SKM-1 (cell line): ENCODE results near the gene METTL13.

ENCODE experiments used
- DNase-seq: peaks from one replicate; lab custom pipeline; 2025; ENCODE audit not compliant: unreplicated experiment; lab: John Stamatoyannopoulos, UW

The METTL13 gene

DNA sequence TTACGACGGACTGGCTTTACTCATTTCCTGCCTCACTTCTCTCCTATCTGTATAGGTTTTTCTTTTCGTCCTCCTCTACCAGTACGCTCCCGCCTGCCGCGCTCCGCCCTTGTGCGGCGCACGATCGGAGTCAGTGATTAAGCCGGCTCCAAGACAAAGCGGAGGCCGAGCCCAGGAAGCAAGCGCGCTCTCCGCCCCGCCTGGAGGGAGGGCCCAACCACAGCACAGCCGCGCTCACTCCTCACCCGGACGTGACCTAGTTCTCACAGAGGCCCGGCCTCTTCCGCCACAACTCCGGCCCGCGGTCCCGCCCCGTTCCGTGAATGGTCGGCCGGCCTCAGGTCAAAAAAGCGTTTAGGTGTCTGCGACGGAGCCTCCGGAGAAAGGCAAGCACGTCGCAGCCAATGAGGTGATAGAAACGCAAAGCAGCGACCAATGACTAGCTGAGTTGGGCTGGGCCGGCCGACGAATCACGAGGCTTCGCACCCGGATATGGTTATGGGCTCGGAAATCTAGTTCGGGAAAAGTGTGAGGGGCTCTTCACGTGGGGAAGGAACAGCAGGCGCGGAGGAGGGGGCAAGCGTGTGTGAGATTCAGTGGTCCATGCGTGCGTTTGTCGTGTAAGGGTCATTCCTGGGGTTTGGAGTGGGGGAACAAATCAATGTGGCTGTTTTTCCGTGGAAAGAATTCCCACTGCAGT is at the start of gene METTL13:
TSS of gene METTL13 (plus strand) at position 485 of the 700 bp plus-strand sequence. CDS start 308 bp downstream, outside the sequence.
- DNase-seq: peak; percentile 100

GRCh38 chr1:171736196-171736595 is 45.3 kb upstream of the METTL13 start:
- DNase-seq: no peak

- DNase-seq: no peak
Observed at GRCh38 chr1:171738911-171739310, 42.5 kb upstream of the METTL13 start.

DNA sequence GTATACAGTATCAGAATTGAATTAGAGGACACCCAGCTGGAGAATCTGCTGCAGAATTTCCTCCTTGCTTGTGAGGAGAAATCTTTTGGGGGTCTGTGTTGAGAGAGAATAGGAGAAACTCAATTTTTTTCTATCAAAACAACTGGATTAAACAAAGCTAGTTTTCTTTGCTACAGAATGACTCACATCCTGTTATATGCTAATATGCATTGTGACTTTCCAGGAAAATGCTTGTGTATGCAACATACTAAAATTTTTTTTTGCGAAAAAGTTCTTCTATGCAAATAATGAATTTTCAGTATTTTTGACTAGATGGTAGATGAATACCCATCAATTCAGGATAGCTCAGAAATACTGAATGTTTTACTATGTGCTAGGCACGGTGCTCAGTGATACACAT is 41.8 kb upstream of the METTL13 start:
- DNase-seq: no peak

DNA sequence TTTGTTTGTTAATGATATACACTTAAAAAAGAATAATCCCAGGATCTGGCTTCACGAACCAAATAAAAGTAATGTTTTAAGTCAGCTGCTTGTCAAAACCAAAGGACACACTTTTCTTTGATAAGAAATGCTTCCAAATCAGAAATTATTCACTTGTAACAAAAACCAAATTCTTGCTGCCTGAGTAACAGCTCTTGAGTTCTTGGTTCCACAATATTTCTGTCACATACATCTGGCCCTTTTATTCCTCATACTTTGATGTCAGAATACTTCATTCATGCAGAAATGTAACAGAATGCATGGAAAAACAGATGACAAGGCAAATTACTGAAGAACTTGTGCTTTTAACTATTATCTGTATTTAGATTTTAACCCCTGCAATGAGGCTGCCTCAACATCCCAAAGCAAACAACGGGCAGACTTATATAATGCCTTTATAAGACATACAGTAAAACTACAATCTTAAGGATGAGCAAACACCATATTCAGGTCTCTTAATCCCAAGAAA is 41.0 kb upstream of the METTL13 start:
- DNase-seq: no peak

DNA sequence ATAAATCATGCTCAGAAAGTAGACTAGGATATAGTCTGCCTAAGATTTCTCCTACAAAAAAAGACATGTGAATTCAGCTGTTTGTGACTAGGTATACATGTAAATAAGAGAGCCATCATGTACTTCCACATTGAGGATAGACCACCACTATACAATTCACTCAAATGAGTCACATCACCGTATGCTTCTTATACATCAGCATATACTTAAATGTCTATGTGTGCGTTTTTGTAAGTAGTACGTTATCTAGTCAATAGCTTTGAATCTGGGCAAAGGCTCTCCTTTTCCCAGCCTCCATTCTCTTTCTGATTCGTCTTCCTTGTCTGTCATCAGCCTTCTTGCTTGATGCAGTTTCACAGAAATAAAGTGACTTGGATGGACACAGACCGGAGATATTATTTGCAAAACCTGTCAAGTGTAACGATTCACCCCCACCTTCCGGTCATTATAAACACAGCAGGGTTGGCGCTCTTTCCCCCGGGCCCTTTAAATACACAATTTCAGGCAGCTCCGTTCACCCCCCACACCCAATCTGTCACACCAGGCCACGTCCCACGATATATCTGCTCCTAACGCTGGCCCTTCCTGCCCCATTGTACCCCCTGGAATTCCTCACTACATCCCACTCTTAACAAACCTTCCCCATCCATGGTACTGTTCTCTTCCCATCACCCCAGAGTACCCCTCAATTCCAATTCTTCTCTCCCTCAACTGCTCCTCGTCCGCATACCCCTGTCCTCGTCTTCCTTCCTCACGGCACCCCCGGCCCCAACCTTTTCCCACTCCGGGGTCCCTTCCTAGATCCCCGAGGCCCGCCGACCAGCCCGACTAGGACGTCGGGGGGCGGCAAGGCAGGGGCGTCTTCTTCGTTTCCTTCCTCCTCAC is 40.2 kb upstream of the METTL13 start:
- DNase-seq: peak; percentile 24

DNA sequence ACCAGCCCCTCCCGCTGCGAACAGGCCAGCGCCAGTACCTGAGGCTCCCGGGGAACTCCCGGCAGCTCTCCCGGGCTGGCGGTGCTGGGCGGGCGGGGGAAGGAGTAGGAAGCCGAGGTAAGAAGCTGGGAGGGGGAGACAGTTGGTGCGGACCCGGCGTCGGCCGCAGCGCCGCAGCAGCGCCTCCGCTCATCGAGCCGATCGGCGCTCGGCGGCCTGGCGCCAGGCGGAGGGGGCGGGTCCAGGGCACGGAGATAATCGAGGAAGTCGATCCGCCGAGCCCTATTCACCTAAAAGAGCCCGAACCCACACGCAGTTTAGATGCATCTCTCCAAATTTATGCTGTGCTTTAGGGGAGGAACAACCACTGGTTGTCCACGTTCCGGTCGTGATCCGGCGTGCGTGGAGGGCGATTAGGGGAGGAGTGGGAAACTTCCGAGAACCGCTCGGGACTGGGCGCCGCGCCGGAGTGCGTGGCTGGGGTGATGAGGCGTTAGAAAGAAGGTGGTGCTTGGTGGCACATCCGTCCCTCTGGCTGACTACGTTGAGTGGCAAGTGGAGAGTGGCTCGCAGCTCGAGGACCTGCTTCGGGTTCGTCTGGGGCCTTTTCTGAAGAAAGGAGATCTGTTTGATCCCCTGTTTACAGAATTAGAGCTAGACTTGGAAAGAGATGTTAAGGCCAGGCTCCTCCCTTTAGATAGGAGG is 39.4 kb upstream of the METTL13 start, which contains the start of gene VAMP4:
TSS of gene VAMP4 (minus strand) at position 194 of the 705 bp plus-strand sequence. CDS start 3,651 bp downstream, outside the sequence.
- DNase-seq: peak; percentile 93

DNA sequence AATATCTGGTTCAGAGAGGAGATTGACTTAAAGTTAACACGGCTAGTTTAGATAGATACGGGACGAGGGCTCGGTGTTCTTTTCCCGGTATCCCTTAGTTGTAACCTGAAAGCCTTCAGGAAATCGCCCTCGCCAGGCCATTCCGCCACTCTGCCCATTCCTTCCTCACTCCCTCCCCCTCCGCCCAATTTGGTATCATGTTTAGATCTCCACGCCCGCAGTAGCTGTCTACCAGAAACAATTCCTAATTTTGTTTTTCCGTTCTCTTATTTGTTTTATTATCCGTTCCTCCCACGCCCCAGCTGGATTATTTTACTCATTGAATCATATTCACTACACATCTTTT is 38.9 kb upstream of the METTL13 start:
- DNase-seq: no peak

- DNase-seq: no peak
Observed at GRCh38 chr1:171743081-171743870, 38.2 kb upstream of the METTL13 start.

- DNase-seq: peak; percentile 35
Observed at GRCh38 chr1:171744986-171745385, 36.5 kb upstream of the METTL13 start.

GRCh38 chr1:171748651-171749050 is 32.8 kb upstream of the METTL13 start:
- DNase-seq: no peak

DNA sequence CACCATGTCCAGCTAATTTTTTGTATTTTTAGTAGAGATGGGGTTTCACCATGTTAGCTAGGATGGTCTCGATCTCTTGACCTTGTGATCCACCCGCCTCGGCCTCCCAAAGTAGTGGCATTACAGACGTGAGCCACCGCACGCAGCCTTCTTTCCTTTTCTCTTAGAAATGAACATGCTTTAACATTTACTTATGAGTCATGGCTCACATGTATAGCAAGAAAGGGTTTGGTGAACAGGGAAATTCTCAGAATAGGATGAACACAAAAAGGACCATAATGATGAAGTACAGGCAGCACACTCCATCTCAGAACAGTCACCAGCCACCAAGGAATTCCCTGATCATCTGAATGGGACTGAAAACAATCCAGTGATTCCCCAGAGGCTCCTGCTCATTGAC is 30.2 kb upstream of the METTL13 start:
- DNase-seq: no peak

DNA sequence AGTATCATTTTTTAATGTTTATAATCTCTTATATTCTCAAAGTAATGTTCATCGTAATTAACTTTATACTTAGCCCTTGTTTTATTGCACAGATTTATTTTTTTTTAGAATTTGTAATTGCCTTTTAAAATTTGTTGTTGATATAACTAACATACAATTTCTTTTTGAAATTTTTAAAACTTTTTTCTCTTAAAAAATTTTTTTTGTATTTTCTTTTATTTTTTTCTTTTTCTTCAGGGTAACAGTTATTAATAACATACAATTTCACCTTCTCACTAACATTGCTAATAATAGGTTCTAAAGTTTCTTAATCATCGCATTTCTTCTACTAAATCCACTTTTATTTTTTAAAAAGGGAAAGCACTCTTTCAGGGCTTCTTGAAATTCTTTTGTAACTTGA is 28.3 kb upstream of the METTL13 start:
- DNase-seq: no peak

GRCh38 chr1:171753685-171754352 is 27.6 kb upstream of the METTL13 start:
- DNase-seq: no peak

GRCh38 chr1:171754353-171754705 is 27.1 kb upstream of the METTL13 start:
- DNase-seq: no peak

DNA sequence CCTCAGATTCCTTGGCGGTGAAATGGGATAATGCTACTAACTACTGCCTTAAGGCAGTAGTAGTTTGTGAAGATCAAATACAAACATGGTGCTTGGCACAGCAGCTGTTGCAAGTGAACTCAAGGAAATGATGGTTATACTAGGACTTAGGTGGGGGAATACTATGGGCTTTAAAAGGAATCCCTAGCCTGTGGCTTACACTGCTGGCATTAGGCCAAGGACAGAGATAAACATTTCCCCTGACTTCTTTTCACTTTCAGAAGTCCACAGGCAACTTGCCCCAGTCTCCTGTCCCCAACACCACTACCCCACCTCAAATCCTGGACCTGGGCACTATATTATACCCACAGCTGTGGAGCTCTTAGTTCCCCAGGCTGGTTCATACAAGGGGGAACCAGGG is 26.5 kb upstream of the METTL13 start:
- DNase-seq: no peak

GRCh38 chr1:171756856-171757255 is 24.6 kb upstream of the METTL13 start:
- DNase-seq: no peak

DNA sequence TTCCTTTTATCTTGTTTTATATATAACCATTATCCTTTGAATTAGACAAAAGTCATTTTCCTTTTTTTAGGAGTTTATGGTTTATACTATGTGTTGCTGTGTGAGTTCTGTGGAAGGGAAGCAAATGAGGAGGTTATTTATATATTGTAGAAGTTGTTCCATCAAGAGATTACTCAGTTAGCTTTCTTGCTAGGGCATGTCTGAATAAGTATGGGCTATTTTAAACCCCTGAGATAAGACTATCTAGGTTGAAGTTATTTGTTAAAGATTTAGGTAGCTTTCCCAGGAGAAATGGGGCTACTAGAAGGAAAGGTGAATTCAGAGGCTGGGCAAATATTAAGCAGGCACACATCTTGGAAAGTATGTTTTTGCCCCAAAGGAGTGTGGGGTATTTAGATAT is 23.4 kb upstream of the METTL13 start:
- no peak for DNase-seq

DNA sequence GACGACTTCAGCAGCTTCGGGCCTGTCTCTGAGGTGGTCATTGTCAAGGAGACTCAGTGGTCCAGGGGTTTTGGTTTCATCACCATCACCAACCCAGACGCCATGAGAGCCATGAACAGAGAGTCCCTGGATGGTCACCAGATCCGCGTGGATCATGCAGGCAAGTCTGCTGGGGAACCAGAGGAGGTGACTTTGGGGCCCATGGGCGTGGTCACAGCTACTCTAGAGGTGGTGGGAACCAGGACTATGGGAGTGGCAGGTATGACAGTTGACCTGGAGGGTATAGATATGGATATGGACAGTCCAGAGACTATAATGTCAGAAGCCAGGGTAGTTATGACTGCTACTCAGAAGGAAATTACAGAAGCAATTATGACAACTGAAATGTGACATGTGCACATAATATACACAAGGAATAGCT is 19.3 kb upstream of the METTL13 start:
- no peak for DNase-seq

DNA sequence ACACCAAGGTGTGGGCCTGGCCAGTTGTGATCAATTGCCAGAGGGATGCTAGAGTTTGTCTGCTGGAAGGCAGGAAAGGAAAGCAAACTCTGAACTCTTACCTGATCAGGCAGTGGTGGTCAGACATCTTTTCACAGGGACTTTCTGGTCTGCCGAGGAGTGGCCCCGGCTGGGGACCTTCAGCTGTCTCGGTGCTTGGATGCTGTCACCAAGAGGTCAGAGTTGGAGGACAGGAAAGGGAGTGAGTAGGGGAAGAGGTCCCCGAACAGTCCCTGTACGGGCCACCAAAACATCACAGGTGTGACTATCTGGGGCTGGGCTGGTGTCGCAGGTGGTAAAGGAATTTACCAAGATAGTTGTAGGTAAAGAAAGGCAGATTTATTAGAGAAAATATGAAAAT is 17.7 kb upstream of the METTL13 start:
- no peak for DNase-seq
